Measurements from ENCODE around the gene ADCK1. TPM values are rescaled to one million over a fixed set of nuclear protein-coding genes. Genes with fewer than 3 reads are reported as not detected.
"Not testable (repeated sequence)": the region's sequence is repeated elsewhere in the genome, so short reads cannot be mapped to it uniquely, and the experiment has no call there.

ADCK1 gene, protein sequence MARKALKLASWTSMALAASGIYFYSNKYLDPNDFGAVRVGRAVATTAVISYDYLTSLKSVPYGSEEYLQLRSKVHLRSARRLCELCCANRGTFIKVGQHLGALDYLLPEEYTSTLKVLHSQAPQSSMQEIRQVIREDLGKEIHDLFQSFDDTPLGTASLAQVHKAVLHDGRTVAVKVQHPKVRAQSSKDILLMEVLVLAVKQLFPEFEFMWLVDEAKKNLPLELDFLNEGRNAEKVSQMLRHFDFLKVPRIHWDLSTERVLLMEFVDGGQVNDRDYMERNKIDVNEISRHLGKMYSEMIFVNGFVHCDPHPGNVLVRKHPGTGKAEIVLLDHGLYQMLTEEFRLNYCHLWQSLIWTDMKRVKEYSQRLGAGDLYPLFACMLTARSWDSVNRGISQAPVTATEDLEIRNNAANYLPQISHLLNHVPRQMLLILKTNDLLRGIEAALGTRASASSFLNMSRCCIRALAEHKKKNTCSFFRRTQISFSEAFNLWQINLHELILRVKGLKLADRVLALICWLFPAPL
- 10 to 100 TPM in 2 of 4 donors, 1 to 10 TPM in 2; 7.6 to 12.8 (median 10.0) TPM for polyA plus RNA-seq (ENCODE audit: insufficient read length in 4 of 4)

DNA sequence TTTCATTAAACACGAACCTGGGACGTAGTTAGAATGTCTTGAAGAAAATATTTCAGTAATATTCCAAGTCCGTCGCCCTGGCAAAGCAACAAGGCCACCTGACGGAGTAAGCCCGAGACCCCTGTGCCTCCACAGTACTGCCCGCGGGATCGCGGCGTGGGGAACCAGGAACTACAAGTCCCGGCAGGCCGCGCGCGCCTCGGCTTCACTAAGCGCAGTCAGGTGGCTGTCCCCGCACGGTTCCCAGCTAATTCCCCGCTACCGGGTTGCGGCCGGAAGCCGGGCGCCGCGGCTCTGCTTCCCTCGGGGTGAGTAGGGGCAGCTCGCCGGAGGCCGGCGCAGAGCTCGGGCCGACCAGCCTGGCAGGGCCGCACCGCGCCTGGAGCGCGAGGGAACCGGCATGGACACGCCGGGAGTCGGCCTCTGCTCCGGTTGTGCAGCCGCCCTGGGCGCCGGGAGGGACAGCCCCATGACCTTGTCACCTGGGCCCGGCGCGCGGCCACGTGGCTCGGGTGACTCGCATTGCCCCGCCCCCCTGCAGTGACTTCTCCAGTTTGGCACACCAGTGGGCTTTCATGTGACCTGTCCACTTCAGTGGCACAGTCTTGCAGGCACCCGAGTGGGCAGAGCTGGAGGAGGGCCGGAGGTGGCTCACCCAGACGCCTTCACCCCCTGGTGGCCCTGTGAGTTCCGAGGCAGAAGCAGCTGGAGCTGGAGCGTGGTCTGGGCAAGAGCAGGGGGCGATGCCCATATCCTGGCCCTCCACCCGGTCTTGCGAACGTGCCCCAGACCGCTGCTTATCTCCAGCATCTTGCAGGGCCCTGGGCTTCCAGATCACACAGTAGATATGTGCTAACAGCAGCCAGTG is at the start of gene ADCK1:
Gene ADCK1, plus strand, starts transcription at position 247 of the 868 bp plus-strand sequence. CDS start 18,870 bp downstream, outside the sequence.
- peak; percentile 57 to 75 (median 61) for DNase-seq (ENCODE audit: low read depth in 4 of 4, low spot score in 2 of 4)

DNA sequence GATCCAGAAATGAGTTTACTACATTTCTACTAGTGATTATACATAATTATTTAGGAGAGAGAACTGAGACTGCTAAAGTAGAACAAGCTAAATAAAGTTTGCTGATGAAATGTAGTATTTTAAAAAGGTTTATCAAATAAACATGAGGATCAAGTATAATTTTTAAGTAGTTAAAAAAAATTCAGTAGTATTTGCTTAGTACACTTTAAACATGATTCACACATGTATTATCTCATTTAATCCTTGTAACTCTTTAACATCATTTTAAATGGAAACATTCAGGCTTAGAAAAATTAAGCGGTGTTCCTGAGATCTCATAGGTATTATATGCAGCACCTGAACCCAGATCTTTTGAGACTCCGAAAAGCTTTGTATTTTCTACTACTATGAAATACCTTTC is 47.6 kb upstream of the ADCK1 start:
- no peak for DNase-seq (ENCODE audit: low read depth in 4 of 4, low spot score in 2 of 4)

DNA sequence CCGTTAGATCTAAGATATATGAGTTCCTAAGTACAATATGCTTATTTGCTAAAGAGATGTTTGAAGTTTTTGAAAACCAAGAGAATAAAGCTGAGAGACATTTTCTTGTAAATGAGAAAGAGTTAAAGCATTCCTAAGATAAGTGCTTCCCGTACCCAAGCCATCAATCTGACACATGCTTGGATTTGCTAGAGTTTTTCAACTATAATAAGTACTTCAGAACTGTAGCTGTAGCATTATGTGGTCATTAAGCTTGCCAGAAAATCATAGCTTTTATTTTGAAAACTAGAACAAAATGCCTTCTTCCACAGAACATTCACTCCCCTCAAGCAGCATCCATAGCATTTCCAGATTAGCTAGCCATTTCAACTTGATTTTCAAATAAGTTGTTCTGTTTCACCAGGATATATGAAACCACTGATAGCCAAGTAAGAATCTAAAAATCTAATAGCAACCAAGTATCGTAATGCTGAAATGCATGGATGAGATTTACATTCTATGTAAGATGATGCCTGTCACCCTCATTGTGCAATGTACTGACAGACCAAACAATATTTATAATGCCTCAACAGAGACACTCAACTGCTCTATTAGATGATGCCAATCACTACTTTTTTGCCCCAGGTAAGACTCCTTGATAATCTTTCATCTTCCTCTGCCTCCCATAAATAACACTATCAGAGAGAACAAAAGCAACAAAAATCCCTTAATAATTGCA is 47.0 kb upstream of the ADCK1 start:
- no peak for DNase-seq (ENCODE audit: low read depth in 4 of 4, low spot score in 2 of 4)

DNA sequence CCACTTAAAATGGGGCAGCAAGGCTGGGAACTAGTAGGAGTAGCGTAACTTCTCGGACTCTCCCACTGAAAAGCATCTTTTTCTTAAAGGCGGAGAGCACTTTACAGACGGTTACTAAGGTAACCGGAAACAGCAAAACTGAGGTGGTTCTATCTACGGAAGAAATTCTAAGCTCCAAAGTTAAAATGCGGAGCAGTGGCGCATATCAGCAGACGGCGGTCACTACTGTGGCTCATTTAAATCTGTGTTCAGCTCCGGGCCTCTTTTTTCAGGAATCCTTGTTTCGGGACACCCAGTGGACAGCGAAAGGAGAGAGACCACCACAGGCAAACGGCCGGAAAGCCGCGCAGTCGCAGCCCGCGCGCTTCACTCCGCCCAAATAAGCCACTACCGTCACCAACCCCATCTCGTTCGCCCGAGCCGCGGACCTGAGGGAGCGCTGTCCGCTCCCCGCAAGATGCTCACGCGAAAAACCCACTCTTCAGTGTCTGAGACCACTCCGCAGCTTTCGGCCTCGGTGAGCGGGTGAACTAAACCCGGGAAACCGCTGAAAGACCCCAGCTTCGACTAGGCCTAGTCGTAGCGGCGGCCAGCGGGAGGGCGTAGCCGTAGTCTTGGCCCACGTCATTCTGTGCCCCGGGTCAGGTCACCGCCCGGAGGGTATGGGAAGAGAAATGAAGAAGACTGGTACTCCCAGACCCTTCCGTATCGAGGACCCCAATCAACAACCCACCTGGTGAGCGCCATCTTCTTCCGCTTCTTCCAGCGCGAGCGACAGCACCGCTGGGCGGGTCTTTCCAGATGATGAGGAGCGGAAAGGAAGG is 39.3 kb upstream of the ADCK1 start, which contains the start of gene SNW1:
Gene SNW1, minus strand, starts transcription at position 776 of the 824 bp plus-strand sequence. Its CDS starts 29 bp downstream, at position 747.
- DNase-seq (ENCODE audit: low read depth in 4 of 4, low spot score in 2 of 4) = peak; percentile 80 to 92 (median 88)

DNA sequence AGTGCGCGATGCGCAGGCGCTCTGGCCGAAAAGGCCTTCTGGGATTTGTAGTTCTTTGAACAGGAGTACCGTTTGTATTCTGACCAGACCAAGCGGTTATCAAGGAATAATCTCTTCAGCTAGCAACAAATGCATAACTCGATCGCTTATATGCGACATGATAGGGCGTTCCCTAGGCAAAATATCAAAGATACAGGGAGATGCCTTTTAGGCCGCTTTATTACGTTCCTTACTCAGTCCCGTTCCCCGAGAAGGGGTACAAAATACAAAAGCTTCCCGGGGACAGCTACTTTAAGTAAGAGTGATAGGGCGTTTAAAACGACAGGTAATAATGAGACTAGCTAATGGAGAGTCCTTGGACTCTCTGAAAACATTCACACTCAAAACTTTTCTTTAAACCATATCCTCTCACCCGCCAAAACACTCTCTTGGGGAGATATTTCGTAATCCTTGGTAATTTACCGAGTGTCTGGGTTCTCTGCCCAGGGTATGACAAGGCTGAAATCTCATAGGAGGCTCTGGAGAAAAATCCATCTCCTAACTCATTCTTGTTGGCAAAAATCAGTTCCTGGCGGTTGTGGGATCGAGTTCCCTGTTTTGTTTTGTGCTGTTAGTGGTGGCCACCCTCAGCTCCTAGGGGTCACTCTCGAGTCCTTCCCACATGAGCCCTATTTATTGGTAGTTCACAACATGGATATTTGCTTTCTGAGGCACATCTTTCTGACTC is 38.5 kb upstream of the ADCK1 start:
- DNase-seq (ENCODE audit: low read depth in 4 of 4, low spot score in 2 of 4) = peak in 2 of 4 donors; percentile 18 to 86

DNA sequence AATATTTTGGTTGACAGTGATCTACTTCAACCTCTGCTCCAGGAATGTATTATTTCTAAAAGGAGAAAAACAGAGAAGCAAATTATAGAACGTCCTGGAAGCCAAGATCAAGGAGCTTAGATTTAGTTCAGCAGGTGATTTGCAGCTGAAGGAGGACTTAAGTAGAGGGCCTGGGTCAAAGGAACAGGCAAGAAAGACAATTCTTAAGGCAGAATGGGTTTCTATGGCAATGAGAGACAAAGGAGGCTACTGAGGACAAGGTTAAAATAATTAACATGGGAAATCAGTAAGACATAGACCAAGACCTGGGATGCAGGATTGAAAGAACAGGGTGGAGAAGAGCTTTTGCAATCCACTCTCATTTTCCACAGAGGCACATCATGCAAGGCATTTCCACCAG is 36.6 kb upstream of the ADCK1 start:
- no peak for DNase-seq (ENCODE audit: low read depth in 4 of 4, low spot score in 2 of 4)

DNA sequence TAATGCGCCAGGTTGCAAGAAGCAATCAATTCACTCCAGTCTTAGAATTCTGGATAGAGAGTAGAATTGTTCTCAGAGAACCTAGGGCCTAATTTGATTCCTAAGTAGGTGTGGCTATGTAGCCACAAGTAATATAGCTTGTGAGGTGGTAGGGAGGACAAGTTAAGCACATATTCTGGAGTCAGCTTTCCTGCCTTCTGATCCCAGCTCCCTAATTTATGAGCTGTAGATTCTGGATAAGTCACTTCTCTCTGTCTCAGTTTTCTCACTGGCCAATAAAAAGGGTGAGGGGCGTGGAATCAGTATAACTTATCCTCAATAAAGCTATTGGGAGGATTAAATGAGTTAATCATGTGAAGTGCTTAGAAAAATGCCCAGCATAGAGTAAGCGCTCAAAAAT is 35.9 kb upstream of the ADCK1 start:
- DNase-seq (ENCODE audit: low read depth in 4 of 4, low spot score in 2 of 4) = no peak

DNA sequence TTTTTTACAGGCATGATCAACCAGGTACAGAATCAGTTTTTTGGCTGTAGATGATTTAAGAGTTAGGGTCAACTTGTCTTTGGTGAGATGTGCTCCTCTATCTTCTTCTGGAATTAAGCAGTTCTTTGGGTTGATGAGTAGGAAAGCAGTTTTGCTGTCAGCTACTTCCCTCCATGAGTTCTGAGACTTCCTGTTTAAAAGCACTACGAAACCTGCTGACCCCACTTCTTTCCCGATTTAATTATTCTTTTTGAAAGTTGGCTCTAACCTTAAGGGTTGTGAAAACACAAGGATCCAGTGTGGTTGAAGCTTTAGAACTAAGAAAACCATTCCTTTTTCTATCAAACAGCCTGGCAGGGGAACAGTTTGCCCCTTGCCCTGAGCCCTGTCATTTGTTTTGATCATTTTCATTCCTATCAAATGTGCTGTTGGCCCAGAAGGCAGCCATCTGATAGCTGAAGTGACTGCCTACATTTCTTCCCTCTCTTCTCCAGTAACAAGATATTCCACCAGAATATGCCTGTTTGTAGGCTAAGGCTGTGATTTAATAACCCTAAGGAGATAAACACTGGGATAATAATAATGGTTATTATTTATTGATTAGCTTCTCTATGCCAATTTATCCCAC is 31.4 kb upstream of the ADCK1 start:
- not testable (repeated sequence) for DNase-seq (ENCODE audit: low read depth in 4 of 4, low spot score in 2 of 4)

DNA sequence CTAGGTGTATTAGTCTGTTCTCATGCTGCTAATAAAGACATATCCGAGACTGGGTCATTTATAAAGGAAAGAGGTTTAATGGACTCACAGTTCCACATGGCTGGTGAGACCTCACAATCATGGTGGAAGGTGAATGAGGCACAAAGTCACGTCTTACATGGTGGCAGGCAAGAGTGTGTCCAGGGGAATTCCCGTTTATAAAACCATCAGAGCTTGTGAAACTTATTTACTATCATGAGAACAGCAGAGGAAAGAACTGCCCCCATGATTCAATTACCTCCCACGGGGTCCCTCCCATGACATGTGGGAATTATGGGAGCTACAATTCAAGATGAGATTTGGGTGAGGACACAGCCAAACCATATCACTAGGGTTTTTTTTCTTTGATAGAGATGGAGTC is 25.9 kb upstream of the ADCK1 start:
- not testable (repeated sequence) for DNase-seq (ENCODE audit: low read depth in 4 of 4, low spot score in 2 of 4)

DNA sequence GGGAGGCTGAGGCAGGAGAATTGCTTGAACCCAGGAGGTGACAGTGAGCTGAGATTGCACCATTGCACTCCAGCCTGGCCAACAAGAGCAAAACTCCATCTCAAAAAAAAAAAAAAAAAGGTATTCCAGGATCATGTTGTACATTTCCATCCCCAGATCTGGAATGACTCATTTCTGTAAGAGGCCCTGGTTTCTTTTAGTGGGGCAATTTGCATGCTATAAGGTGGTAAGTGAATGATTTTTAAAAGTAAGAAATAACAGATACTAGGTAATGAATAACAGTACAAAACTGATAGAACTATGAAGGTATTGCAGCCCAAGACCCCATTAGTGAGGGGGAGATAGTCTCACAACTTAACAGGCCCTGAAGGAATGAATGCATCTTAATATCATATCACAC is 17.7 kb upstream of the ADCK1 start:
- no peak for DNase-seq (ENCODE audit: low read depth in 4 of 4, low spot score in 2 of 4)

DNA sequence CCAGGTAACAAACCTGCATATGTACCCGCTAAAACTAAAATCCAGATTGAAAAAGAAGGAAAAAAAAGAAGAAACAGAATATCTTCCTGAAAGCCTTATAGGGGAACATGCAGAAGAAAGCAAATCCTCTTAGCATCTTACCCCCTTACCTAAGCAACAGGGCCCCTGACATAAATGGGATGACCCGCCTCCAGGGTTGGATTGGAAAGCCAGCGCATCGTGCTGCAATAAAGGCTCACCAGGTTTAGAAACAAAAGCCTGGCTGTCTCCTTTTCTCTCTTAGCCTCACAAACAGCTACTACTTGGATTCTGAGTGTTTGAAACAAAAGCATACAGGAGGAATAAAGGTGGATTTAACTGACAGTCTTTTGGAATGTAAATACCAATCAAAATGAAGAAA is 13.8 kb upstream of the ADCK1 start:
- DNase-seq (ENCODE audit: low read depth in 4 of 4, low spot score in 2 of 4) = no peak

DNA sequence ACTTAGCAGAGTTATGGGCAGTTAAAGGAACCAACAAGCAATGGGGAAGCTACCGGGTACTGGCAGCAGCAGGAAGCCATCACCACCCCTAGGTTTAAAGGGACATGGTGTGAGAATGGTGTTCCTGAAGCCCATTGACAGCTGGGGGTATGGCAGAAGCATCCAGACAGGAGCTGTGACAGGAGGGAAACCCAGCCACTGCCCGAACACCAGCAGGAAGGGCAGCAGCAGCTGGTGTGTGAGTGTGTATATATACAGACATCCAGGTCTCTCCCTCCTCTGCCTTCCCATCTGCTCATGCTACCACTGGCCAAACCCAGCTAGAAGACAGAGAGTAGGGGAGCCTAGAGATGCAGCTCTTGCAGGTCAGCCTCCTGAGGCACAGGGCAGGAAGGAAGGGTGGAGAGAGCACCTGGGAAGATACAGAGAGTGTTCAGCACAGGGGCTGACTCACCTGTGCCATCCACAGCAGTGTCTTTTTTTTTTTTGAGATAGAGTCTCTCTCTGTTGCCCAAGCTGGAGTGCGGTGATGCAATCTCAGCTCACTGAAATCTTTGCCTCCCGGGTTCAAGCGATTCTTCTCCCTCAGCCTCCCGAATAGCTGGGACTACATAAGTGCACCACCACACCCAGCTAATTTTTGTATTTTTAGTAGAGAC is 9.2 kb upstream of the ADCK1 start:
- DNase-seq (ENCODE audit: low read depth in 4 of 4, low spot score in 2 of 4) = no peak

DNA sequence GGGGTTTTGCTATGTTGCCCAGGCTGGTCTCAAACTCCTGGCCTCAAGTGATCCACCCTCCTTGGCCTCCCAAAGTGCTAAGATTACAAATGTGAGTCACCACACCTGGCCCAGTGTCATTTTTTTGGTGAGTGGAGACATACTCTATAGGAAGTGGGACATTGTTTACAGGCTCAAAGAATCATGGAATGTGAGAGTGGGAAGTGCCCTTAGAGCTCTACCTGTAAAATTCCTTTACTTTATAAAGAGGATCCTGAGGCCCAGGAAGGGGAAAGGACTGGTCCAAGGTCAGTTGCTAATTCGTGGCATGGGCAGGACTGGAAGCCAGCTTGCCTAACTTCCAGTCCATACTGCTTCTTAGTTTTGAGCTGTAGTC is 8.7 kb upstream of the ADCK1 start:
- DNase-seq (ENCODE audit: low read depth in 4 of 4, low spot score in 2 of 4) = no peak

DNA sequence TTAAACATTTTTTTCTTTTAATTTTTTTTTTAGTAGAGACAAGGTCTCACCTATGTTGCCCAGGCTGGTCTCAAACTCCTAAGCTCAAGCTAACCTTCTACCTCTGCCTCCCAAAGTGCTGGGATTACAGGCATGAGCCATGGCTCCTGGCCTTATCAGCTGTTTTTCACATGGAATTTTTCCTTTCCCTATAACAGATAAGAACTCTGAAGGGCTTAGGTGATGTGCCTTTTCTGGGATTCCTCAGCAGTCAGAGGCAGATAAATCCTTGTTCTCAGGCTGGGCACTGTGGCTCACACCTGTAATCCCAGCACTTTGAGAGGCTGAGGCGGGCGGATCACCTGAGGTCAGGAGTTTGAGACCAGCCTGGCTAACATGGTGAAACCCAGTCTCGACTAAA is 6.7 kb upstream of the ADCK1 start:
- DNase-seq (ENCODE audit: low read depth in 4 of 4, low spot score in 2 of 4) = not testable (repeated sequence)

DNA sequence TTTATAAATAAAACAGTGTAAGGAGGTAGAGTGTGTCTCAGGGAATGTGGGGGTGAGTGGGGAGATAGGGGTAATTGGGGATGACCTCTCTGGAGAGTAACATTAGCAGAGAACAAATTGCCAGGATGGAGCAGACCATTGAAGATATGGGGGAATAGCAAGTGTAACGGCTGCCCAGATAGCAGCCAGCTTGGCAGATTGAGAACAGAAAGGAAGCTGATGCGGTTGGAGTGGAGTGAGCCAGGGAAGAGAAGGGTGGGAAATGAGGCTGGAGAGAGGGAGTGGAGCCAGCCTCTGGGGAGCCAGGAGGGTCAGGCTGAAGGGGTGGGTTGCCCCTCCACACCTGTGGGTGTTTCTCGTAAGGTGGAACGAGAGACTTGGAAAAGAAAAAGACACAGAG is 5.6 kb upstream of the ADCK1 start:
- no peak for DNase-seq (ENCODE audit: low read depth in 4 of 4, low spot score in 2 of 4)

DNA sequence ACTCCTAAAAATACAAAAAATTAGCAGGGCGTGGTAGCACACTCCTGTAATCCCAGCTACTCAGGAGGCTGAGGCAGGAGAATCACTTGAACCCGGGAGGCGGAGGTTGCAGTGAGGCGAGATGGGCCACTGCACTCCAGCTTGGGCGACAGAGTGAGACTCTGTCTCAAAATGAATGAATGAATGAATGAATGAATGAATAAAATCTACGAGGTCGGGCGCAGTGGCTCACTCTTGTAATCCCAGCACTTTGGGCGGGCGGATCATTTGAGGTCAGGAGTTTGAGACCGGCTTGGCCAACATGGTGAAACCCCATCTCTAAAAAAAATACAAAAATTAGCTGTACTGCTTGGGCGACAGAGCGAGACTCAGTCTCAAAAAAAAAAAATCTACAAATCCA is 453 bp upstream of the ADCK1 start:
- not testable (repeated sequence) for DNase-seq (ENCODE audit: low read depth in 4 of 4, low spot score in 2 of 4)

DNA sequence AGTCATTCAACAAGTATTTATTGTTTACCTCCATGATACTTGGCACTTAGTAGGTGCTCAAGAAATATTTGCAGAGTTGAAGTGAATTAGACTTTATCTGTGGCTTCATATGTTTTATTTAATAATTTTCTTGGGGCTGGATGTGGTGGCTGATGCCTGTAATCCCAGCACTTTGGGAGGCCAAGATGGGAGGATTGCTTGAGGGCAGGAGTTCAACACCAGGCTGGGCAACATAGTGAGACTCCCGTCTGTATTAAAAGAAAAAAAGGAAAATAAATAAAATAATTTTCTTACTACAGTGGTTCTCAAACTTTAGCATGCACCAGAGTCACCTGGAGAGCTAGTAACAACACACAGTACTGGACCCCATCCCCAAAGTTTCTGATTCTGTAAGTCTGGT is 905 bp downstream of the ADCK1 start:
- DNase-seq (ENCODE audit: low read depth in 4 of 4, low spot score in 2 of 4) = no peak

DNA sequence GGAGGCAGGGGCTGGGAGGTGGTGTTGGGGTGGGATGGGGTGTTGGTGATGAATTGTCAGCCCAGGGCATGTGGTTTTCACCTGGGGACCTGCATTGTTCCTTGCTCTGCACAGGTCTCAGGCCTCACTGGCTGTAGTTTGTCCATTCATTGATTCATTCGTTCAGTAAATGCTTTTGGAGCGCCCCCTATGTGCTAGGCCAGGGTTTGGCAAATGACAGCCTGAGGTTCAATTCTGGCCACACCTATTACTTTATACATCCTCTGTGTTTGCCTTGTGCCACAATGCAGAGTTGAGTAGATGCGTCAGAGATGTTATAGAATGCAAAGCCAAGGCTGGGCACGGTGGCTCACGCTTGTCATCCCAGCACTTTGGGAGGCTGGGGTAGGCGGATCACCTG is 4.7 kb downstream of the ADCK1 start:
- DNase-seq (ENCODE audit: low read depth in 4 of 4, low spot score in 2 of 4) = no peak
